ENCODE measurements around the gene CTNNA3.
A peak's percentile ranks its signal among the peaks of the same experiment; 100 is the strongest.

Gene CTNNA3

DNA sequence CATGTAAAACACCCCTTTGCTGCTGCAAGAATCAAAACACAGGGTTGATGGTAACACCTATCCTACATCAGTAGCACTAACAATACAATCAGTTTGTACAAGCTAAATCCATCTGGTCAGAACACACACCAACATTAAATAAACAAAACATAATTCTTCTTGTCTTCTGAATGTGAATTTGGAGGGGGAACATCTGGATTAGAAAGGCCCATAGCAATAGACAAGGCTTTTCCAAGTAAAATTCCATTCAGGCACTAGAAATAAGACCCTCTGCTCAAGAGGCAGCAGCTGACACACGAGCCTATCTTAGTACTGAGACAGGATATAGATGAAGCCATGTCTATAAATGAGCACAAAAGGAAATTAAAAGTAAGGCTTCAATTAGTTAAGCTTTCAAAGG, 1610.1 kb downstream of the CTNNA3 start:
- TF ChIP-seq, protein P1, sequence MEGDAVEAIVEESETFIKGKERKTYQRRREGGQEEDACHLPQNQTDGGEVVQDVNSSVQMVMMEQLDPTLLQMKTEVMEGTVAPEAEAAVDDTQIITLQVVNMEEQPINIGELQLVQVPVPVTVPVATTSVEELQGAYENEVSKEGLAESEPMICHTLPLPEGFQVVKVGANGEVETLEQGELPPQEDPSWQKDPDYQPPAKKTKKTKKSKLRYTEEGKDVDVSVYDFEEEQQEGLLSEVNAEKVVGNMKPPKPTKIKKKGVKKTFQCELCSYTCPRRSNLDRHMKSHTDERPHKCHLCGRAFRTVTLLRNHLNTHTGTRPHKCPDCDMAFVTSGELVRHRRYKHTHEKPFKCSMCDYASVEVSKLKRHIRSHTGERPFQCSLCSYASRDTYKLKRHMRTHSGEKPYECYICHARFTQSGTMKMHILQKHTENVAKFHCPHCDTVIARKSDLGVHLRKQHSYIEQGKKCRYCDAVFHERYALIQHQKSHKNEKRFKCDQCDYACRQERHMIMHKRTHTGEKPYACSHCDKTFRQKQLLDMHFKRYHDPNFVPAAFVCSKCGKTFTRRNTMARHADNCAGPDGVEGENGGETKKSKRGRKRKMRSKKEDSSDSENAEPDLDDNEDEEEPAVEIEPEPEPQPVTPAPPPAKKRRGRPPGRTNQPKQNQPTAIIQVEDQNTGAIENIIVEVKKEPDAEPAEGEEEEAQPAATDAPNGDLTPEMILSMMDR (conservative IDR thresholded peaks at IDR 0.05; ENCODE audit: low read depth, low read length): no peak
- no peak overlapping the region for H3K4me3 ChIP-seq (ENCODE audit: low read length)
- no peak for DNase-seq (ENCODE audit: low read depth)

DNA sequence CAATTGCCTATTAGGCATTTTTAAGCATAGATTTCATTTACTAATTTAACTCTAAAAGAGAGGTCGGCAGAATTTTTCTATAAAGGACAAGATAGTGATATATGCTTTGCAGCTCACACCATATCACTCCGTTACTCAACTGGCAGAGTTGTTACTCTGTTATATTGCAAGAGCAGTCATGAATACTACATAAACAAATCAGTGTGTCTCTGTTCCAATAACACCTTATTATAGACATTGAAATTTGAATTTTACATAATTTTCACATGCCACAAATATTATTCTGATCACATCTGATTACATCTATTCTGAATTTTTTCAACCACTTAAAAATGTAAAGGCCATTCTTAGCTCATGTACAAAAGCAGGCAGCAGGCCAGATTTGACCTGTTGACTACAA, 1624.1 kb downstream of the CTNNA3 start:
- TF ChIP-seq, protein P1 (conservative IDR thresholded peaks at IDR 0.05; ENCODE audit: low read depth, low read length): no peak
- no peak overlapping the region for H3K4me3 ChIP-seq (ENCODE audit: low read length)
- no peak for DNase-seq (ENCODE audit: low read depth)

DNA sequence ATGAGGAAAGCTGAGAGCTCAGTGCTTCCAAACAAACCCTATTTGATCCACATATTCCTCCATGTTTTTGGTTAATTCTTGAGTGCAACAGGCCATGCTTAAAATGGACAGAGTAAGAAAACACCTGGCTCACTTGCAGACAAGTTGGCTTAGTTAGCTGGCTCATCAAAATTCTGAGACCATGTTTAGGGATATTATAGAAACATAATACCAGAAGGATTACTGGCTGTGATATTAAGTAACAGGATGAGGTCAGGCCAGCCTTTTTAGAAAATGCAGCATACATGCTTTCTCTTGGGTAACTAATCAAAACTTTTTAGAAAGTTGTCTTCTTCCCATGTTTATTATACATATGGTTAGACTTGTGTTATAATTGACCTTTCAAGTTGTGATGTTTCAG, 1637.4 kb downstream of the CTNNA3 start:
- TF ChIP-seq, protein P1 (conservative IDR thresholded peaks at IDR 0.05; ENCODE audit: low read depth, low read length): no peak
- peak; percentile 2 for DNase-seq (ENCODE audit: low read depth)
- no peak overlapping the region for H3K4me3 ChIP-seq (ENCODE audit: low read length)

DNA sequence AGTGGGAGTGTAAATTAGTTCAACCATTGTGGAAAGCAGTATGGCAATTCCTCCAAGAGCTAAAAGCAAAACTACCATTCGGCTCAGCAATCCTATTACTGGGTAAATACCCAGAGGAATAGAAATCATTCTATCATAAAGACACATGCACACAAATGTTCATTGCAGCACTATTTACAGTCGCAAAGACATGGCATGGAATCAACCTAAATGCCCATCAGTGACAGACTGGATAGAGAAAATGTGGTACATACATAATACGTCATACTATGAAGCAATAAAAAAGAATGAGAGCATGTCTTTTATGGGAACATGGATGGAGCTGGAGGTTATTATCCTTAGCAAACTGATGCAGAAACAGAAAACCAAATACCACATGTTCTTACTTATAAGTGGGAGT, 1646.7 kb downstream of the CTNNA3 start:
- TF ChIP-seq, protein P1 (conservative IDR thresholded peaks at IDR 0.05; ENCODE audit: low read depth, low read length): no peak
- DNase-seq (ENCODE audit: low read depth): no peak
- no peak overlapping the region for H3K4me3 ChIP-seq (ENCODE audit: low read length)

DNA sequence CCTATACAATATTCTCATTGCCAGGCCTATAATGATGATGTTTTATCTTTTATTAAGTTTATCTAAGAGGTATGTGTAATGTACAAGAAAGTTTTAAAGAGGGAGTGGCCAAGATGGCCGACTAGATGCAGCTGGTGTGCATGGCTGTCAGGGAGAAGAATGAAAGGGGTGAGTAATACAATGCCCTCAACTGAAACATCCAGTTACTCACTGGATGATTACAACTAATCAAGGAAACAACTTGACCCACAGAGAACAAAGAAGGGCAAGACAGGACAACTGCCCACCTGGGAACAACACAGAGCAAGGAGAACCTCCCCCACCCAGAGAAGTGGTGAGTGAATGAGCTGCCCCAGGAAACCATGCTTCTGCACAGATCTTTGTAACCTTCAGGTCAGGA, 1650.1 kb downstream of the CTNNA3 start:
- TF ChIP-seq, protein P1 (conservative IDR thresholded peaks at IDR 0.05; ENCODE audit: low read depth, low read length): no peak
- no peak overlapping the region for H3K4me3 ChIP-seq (ENCODE audit: low read length)
- DNase-seq (ENCODE audit: low read depth): no peak

DNA sequence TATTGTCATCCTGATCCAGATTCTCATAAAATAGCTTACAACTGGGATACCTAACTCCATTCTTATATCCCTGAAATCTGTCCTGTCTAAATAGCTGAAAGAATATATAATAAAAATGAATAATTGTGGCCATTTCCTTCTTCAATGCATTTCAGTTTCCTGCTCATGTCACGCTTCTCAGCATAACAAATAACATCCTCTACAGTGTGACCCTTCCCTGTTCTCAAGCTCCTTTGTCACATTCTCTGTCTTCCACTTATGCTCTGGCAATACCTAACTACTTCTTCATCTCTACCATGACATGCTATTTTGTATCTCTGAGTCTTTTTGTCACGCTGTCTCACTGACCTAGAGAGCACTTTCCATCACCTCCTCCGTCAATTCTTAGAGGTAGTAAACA, 1654.2 kb downstream of the CTNNA3 start:
- no peak overlapping the region for H3K4me3 ChIP-seq (ENCODE audit: low read length)
- no peak for DNase-seq (ENCODE audit: low read depth)
- TF ChIP-seq, protein P1 (conservative IDR thresholded peaks at IDR 0.05; ENCODE audit: low read depth, low read length): no peak

DNA sequence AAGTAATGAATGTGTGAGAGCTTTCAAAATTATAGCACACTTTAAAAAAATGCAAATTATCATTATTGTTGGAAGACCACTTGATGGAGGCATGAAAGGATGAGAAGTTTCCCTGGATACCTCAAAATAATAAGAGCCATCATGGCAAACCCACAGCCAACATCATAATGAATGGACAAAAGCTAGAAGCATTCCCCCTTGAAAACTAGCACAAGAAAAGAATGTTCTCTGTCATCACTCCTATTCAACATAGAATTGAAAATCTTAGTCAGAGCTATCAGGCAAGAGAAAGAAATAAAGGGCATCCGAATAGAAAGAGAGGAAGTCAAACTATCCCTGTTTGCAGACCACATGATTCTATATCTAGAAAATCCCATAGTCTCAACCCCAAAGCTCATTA, 1657.4 kb downstream of the CTNNA3 start:
- DNase-seq (ENCODE audit: low read depth): no peak
- TF ChIP-seq, protein P1 (conservative IDR thresholded peaks at IDR 0.05; ENCODE audit: low read depth, low read length): no peak
- H3K4me3 ChIP-seq (ENCODE audit: low read length): no peak overlapping the region

All from retinal pigment epithelial cell (primary cell).